A204.1 (cell line): ENCODE data around the gene SMIM31.

Experiments
- FAIRE-seq: peaks from 2 replicates; lab custom pipeline; 2012; peaks lifted over from hg19 to GRCh38; lab: Jason Lieb, UNC

SMIM31 gene

GRCh38 chr4:164789047-164789446 lies 35.1 kb downstream of the SMIM31 start:
- FAIRE-seq: no peak

DNA sequence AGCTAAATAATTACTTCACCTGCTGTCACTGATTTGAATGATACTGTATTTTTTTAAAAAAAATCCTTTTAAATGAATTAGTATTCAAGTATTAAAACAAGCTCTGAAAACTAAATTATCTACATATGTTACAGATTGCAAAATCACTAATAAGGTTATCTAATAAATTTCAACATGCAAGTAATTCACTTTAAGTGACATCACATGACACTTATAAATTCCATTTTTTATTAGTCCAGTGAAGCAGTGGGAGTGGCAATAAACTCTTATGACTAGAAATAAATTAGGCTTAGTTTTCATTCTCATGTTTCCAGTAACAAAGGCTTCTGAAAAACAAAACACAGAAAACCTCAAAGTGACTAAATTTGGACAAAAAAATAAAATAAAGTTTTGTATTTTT lies 36.3 kb downstream of the SMIM31 start:
- no peak for FAIRE-seq

DNA sequence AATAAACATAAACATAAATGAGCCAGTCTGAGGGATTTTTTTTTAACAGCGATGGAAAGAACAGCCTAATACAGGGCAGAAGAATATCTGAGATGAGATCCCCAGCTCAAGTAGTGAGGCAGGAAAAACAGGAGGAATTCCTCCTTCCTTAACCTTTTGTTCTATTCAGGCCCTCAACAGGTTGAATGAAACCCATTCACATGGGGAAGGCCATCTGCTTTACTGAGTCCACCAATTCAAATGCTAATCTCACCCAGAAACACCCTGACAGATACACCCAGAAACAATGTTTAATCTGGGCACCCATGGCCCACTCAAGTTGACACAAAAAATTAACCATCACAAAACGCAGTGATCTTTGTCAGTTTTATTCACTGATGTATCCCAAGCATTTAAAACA lies 45.5 kb downstream of the SMIM31 start:
- FAIRE-seq: no peak

GRCh38 chr4:164800786-164801185 lies 46.9 kb downstream of the SMIM31 start:
- no peak for FAIRE-seq

DNA sequence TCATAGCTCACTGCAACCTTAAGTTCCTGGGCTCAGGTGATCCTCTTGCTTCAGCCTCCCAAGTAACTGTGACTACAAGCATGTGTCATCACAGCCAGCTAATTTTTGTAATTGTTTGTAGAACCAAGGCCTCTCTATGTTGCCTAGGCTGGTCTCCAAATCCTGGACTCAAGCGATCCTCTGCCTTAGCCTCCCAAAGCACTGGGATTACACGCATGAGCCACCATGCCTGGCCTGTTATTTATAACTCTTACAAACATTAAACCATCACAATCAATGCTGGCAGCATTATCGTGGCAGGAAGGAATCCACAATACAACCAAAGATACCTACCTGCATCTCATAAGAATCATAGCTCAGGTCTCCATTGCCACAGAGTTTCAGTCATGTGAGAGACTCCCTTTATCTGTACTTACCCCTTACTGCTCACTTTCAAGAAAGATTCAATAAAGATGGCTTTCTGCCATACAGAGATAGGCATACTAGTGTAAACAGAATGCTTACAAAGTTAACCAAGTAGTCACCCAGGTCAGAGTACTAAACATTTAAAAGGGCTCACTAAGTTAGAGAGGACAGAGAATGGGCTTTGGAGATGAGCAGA lies 48.5 kb downstream of the SMIM31 start:
- no peak for FAIRE-seq

- FAIRE-seq: no peak
These were observed 49.8 kb downstream of the SMIM31 start for GRCh38 chr4:164803702-164804101.

DNA sequence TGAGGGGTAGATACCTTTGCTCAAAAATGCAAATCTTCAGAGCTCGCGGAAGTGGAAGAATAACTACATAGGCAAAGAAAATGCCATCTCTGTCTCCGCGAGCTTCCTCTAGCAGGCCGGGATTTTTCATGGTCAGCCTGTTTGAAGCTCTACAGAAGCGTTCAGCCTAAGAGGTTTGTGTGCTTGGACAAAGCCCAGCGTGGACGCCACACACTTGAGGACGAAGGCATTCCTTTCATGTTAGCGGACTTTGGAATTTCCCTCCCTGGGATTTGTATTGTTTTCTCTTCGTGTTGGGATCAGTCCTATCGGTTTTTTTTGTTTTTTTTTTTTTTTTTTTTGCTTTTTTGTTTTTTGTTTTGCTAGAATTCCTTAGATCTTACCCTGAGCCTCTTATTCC lies 53.7 kb downstream of the SMIM31 start:
- FAIRE-seq: no peak

DNA sequence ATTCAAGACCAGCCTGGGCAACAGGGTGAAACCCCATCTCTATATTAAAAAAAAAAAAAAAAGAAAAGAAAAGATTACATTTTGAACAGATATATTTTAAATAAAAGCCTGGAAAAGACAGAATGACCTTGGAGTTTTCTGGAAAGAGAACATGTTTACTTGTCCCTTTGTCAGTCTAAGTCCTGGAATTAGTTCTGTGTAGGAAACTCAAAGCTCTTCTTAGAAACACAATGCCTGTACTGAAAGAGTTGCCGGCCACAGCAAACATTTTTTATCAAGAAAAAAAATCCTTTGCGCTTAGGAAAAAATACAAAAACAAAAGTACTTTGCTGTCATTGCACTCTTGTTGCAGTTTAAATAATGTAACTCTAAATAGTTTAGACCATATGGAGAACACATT lies 59.6 kb downstream of the SMIM31 start:
- FAIRE-seq: no peak

- no peak for FAIRE-seq
These were observed 61.8 kb downstream of the SMIM31 start for GRCh38 chr4:164815711-164816110.

DNA sequence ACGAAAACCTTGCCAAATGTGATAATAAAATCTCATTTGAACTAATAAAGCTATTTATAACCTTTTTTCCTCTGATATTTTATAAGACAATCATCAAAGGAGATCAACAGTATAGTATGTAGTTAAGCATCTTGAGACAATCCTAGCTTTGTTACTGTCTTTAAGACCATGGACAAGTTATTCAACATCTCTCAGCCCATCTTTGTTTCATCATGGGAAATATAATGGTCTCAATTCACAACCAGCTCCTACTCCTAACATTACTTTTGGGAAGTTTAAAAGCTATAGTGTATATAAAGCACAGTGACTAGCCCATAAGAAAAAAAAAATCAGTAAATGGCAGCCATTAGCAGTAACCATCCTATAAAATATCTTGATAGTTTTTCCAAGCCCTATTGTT lies 65.4 kb downstream of the SMIM31 start:
- FAIRE-seq: no peak

DNA sequence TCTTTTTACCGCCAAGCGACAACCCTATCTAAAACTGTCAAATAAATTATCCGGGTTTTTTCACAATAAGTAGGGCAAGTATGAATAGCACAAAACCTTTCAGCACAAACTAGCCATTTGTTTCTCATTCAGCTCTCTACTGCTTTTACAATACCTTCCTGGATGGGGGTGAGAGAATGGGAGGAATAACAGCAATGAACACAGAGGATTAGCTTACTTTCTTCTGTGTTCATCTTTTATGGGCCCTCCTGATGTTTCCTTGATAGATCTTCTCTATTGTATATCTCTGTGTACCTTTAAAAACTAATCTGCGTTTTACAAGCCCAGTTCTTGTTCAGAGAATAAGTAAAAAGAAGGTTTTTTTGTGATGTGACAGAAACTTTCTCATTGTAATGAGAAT lies 67.8 kb downstream of the SMIM31 start:
- no peak for FAIRE-seq

DNA sequence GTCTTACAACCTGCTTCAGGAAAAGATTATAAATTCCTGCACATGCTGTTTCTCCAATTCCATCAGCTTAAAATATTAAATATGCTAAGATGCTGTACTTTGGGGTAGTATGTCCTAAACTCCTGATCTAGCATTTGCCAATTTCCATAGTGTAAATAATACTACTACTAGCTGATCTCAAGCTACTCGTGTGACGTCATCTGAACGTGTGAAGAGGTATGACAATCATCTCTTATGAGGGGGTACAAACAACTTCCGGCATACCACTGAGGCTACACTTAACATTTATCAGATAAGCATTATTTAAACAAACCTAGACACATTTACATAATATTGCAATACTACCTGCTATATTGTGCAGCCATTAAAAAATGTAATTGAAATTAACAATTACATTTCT lies 70.7 kb downstream of the SMIM31 start:
- FAIRE-seq: no peak

DNA sequence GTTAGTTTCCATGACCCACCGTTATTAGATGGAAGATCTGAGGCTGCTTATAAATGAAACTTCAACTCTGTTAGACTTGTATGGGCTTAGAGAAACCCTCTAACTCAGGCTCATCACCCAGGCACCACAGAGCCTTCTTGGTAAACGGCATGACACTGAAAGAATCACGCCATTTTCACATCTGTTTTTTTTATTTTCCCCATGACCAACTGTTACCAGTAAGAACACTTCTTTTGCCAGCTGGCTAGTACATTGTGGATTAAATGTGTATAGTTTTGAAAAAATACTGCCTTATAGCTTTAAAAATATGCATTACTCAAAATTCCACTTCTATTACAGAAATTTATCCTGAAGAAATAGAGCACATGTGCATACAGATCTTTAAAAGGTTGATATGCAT lies 75.0 kb downstream of the SMIM31 start:
- FAIRE-seq: no peak

GRCh38 chr4:164846566-164846965 lies 92.6 kb downstream of the SMIM31 start:
- no peak for FAIRE-seq

- FAIRE-seq: no peak
These were observed 93.1 kb downstream of the SMIM31 start for GRCh38 chr4:164847016-164847415.

- FAIRE-seq: no peak
These were observed 94.2 kb downstream of the SMIM31 start for GRCh38 chr4:164847967-164848649.
